Activated CD8-positive, alpha-beta memory T cell treated with anti-CD3 and anti-CD28 coated beads, Interleukin-2, amount 50 U/mL, for 1 hour (primary cell): Measurements from ENCODE around the gene CPM.
"Not testable (repeated sequence)": the region's sequence is repeated elsewhere in the genome, so short reads cannot be mapped to it uniquely, and the experiment has no call there.

Experiments used
- DNase-seq: peaks from one replicate; pipeline ENCODE4 v3.0.0-alpha.2; 2020; ENCODE audit errors: extremely low read depth

CPM gene

DNA sequence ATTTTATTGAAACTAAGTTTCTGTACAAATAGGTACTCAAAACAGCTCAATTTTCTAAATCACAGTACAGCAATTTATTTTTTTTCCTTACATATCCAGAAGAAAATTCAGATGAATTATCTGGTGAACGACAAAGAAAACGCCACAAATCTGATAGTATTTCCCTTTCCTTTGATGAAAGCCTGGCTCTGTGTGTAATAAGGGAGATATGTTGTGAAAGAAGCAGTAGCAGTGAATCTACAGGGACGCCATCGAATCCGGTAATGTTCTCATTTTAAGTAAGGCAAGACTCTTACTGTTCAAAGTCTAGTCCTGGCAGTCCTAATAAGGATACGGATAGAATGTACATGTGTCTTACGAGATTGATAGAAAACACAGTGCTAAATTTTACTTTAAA lies 104.3 kb downstream of the CPM start:
- DNase-seq: no peak

DNA sequence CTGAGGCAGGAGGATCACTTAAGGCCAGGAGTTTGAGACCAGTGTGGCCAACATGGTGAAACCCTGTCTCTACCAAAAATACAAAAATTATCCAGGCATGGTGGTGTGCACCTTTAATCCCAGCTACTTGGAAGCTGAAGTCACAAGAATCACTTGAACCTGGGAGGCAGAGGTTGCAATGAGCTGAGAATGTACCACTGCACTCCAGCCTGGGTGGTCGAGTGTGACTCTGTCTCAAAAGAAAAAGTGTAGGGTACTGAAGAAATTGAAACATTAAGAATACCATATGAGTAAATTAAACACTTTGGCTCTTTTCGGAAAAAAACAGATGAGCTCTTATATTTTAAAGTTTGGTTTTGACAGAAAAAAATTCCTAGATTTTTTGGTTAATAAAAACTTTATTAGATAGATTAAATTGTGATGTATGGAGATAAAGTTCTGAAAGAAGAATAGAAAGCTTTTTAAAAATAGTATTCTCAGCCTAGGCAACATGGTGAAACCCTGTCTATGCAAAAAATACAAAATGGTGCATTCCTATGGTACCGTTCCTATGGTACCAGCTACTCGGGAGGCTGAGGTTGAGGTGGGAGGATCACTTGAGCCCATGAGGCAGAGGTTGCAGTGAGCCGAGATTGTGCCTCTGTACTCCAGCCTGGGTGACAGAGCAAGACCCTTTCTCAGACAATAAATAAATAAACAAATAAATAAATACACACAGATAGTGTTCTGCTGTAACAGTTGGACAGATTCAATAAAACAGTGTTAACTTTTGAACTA lies 104.9 kb downstream of the CPM start:
- no peak for DNase-seq

DNA sequence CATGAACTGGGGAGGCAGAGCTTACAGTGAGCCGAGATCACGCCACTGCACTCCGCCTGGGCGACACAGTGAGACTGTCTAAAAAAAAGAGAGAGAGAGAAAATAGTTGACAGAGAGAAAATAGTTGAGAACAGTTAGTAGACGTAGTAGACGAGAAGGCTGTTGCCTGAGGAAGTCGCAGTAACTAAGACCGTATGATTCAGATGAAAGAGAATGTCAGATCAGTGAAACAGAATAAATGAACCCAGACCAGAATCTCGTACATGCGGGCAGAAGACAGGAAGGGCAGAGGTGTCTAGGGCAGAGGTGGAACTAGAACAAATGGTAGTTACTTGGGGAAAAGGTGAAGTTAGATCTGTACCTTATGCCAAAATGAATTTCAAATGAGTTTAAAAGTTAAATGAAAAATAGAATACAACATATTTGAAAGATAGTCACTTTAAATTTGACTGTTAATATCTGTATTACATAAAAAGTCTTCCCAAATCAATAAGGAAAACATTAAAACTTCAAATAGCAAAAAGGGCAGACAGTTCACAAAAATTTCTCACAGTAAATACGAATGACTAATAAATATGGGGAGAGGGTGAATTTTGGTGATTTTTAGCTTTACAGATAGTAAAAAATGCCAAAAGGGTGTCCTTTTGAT lies 107.3 kb downstream of the CPM start:
- DNase-seq: no peak

DNA sequence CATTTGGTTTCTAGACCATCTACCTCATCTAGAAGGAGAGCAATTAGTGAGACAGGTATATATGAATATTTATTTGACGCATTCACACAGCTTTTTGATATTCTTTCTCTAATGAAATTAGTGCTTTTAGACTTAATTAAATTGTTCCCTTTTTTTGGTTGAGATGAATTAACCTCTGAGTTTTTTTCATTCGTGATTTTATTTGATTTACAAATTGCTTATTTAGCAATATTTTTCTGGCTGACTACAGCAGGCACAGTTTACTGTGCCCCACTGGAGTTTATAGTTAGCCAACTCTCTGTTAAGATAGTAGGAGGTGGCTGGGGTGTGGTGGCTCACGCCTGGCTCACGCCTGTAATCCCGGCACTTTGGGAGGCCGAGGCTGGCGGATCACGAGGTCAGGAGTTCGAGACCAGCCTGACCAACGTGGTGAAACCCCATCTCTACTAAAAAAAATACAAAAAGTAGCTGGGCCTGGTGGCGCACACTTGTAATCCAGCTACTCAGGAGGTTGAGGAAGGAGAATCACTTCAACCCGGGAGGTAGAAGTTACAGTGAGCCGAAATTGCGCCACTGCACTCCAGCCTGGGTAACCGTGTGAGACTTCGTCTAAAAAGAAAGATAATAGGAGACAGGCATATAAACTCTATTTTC lies 108.2 kb downstream of the CPM start:
- no peak for DNase-seq

DNA sequence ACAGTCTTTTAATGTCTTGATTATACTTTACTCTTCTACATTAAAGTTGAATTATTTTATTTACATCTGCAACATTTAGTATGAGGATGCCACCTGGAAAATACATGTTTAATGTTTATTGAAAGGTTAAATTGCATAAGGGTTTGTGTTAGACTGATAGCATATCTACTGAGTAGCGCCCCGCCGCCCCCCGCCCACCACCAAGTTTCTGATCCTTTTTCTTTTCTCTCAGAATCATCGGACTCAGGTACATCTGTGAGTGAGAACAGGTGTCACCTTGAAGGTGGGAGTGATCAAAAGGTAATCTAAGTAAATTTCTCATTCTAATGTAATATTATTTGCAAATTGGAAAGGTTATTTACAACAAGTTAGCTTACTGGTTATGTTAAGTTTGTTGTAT lies 108.8 kb downstream of the CPM start:
- no peak for DNase-seq

DNA sequence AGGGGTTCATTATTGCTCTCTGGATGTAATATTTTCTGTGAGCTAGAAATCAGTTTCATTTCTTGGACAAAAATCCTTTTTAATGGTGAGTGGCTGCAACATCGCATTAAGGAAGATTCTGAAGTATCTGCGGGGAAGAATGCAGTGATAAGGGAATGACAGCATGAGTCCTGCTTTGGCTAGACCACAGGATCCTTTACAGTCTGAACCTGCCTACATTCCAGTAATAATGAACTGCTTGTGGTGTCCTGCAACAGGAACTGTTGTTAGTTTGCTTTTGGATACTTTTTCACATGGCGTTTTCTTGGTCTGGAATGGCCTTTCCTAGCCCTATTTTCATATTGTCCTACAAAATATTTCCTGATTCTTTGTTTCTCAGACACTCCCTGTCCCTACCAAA lies 109.3 kb downstream of the CPM start:
- no peak for DNase-seq

DNA sequence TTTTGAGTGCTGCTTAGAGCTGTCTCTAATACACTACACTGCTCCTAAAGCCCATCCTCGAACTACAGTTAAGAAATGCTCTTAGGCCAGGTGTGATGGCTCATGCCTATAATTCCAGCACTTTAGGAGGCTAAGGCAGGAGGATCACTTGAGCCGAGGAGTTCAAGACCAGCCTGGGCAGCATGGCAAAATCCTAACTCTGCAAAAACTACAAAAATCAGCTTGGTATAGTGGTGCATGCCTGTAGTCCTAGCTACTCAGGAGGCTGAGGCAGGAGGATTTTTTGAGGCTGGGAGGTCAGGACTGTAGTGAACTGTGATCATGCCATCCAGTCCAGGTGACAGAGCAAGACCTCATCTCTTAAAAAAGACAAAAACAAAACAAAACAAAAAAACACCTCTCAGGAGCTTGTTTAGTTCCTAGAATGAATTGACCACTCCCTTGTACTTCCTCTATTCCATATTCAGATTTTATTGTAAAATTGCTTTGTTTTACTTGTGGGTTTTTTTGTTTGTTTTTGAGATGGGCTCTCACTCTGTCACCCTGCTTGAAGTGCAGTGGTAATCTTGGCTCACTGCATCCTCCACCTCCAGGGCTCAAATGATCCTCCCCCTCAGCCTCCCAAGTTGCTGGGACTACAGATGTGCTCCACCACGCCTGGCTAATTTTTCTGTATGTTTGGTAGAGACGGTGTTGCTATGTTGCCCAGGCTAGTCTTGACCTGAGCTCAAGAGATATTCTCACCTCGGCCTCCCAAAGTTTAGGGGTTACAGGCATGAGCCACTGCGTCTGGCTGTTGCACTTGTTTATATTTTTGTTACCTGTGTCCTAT lies 111.4 kb downstream of the CPM start:
- DNase-seq: no peak

DNA sequence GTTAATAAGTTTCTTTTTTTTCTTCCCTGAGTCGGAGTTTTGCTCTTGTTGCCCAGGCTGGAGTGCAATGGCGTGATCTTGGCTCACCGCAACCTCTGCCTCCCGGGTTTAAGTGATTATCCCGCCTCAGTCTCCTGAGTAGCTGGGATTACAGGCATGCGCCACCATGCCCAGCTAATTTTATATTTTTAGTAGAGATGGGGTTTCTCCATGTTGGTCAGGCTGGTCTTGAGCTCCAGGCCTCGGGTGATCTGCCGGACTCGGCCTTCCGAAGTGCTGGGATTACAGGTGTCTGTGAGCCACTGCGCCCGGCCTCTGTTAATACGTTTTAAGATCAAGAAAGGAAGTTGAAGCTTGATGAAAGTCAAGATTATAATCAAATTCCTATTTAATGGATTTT lies 113.5 kb downstream of the CPM start:
- not testable (repeated sequence) for DNase-seq

DNA sequence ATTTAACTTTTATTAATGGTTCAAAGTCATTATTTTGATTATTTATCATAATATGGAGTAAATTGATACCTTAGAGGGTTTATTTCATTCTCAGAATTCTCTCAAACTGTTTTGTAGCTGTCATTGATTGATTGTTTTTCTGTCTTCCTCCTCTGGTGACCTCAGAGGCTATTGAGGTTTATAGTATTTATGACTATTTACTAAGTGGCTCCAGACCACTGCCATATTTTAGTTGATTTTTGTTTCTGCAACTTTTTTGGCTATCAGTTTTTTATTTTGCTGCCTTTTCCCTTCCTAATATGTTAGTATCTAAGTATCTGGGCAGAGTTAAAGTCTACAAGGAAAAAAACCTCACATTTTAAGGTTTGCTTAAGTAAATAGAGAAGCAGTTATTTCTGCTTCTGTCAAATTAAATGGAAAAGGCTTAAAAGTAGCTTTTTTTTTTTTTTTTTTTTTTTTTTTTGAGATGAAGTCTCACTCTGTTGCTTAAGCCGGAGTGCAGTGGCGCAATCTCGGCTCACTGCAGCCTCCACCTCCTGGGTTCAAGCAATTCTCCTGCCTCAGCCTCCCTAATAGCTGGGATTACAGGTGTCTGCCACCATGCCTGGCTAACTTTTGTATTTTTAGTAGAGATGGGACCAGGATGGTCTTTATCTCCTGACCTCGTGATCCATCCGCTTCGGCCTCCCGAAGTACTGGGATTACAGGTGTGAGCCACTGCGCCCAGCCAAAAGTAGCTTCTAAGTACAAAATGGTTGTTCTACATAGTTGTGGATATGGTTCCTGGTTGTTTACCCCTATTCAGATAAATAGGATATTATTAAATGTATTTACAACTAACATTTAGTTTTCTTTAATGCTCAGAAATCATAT lies 116.8 kb downstream of the CPM start:
- no peak for DNase-seq

DNA sequence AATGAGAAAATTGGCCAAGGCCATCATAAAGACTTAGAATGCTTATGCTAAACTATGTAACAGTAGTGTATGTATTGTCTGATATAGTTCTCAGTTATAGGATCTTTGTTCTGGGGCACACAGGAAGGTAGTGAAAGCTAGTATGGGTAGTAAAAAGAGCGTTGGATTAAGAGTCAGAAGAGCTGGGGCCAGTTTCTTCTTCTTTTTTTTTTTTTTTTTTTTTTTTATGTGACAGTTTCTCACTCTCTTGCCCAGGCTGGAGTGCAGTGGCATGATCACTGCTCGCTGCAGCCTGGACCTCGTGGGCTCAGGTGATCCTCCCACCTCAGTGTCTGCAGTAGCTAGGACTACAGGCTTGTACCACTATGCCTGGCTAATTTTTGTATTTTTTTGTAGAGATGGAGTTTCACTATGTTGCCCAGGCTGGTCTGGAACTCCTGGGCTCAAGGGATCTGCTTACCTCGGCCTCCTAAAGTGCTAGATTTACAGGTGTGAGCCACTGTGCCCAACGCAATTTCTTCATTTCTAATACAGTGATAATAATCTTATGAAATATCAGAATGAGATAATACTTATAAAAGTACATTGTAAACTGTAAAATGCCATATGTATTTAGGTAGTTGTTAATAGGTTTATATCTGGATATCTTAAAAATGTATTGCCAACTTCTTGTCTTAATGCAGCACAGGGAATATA lies 117.6 kb downstream of the CPM start:
- DNase-seq: no peak

DNA sequence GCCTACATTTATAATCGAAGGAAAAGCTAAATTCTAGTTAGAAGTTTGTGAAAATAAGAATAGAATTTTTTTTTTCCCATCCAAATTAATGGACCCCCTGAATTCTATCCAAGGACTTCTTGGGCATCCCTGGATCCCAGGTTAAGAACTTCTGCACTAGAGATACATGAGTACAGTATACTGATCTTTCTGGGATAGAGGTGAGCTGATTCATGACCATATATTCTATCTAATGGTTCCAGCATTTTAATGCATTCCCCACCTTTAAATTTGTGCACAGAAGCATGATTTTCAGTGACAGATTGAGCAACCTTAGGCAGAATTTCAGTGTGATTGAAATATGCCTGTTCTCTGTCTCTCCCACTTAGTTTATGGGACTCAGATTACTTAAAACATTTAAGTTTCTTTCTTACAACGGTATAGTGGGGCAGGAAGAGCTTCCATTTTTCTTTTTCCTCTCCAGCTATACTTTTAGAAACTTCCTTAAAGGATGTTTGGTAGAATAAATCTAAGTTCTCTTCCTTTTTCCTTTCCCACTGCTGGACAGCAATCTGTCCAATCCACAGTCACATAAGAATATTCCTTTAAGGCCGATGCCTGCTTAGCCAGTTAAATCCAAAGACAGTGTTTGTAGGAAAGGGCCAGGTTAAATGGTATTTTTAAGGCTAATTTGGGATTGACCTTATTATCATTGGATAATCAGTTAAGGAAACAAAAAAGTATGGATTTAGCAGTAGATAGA lies 118.3 kb downstream of the CPM start:
- no peak for DNase-seq

DNA sequence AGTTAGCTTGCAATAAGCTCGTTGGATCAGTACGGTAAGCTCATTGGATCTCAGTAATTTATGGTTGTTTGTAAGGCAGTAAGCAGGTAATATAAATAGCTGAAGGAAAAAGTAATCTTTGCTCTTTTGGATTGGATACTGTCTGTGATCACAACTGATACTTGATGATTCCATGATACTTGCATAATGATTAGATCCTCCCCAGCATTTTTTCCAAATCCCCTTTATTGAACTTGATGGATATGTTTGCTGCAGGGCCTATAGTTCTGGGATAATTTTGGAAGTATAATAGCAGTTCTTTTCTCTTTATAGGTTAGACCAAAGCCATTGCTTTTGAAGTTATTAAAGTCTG lies 119.8 kb downstream of the CPM start:
- DNase-seq: no peak

DNA sequence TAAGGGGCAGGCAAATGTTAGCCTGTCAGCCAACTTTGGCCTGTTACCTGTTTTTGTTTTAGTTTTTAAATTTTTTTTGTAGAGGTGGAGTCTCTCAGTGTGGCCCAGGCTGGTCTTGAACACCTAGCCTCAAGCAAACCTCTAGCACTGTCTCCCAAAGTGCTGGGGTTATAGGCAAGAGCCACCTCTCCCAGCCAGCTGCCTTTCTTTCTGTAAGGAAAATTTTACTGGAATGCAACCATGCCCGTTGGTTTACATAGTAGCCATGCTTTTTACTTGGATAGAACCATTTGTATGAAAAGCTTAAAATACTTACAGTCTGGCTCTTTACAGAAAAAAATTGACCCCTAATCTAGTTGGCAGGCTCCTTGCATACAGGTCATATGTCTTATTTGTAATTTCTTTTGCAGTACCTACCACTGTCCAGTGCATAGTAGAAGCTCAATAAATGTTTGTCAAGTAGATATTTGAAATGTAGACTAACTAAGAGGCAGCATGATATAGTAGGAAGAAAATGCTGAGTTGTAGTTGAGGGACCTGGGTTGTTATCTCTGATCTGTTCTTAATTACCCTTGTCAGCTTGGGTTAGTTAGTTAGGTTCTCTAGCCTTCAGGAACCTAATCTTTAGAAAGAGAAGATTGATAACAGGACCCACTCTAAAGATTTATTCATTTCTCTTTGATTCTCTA lies 120.3 kb downstream of the CPM start:
- DNase-seq: no peak

DNA sequence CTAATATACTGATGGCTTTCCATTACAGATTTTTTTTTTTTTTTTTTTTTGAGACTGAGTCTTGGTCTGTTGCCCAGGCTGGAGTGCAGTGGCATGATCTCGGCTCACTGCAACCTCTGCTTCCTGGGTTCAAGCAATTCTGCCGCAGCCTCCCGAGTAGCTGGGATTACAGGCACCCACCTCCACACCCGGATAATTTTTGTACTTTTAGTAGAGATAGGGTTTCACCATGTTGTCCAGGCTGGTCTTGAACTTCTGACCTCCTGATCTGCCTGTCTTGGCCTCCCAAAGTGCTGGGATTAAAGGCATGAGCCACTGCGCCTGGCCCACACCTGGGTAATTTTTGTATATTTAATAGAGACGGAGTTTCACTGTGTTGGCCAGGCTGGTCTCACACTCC lies 121.4 kb downstream of the CPM start:
- not testable (repeated sequence) for DNase-seq

DNA sequence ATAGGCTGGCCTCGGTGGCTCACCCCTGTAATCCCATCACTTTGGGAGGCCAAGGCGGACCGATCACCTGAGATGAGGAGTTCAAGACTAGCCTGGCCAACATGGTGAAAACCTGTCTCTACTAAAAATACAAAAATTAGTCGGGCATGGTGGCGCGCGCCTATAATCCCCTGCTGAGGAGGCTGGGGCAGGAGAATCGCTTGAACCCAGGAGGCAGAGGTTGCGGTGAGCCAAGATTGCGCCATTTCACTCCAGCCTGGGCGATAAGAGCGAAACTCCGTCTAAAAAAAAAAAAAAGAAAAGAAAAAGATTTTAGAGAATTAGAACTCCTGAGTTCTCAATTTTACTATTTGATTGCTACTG lies 123.0 kb downstream of the CPM start:
- DNase-seq: not testable (repeated sequence)

DNA sequence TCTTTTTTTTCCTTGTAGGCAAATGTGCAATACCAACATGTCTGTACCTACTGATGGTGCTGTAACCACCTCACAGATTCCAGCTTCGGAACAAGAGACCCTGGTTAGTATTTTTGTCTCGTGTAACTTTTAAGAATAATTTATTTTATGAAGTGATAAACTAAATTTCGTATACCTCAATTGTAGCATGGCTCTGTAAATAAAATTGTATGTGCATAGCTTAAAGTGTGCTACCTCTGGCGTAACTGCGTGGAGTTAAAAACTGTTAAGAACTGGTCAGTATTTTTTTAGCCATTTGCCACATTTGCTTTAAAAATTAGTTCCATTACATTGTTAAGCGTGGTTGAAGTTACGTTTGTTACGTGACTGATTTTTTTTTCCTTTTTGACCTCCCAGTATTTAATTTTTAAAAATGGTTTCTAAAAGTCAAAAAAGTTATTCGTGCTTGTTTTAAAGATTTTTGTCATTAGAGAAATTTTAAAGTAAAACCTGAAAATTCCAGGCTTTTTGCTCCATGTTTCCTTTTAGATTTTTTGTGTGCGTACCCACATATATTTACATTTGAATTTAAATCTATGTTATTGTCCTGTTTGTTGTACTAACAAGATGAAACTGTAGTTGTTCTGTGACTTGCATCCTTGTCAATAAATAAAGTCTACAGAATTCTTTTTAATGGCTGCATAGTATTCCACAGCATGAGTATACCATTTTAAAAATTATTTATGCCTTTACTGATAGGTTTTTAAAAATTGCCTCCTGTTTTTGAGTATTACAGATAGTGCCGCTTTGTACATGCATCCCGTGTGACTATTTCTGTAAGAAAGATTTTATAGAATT lies 123.6 kb downstream of the CPM start:
- DNase-seq: no peak

DNA sequence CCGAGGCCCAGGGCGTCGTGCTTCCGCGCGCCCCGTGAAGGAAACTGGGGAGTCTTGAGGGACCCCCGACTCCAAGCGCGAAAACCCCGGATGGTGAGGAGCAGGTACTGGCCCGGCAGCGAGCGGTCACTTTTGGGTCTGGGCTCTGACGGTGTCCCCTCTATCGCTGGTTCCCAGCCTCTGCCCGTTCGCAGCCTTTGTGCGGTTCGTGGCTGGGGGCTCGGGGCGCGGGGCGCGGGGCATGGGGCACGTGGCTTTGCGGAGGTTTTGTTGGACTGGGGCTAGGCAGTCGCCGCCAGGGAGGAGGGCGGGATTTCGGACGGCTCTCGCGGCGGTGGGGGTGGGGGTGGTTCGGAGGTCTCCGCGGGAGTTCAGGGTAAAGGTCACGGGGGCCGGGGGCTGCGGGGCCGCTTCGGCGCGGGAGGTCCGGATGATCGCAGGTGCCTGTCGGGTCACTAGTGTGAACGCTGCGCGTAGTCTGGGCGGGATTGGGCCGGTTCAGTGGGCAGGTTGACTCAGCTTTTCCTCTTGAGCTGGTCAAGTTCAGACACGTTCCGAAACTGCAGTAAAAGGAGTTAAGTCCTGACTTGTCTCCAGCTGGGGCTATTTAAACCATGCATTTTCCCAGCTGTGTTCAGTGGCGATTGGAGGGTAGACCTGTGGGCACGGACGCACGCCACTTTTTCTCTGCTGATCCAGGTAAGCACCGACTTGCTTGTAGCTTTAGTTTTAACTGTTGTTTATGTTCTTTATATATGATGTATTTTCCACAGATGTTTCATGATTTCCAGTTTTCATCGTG lies 124.4 kb downstream of the CPM start:
- peak; percentile 12 for DNase-seq
